ENCODE data around the gene ANKRD35. TPM values are rescaled to one million over a fixed set of nuclear protein-coding genes. Genes with fewer than 3 reads are reported as not detected.
A peak's percentile ranks its signal among the peaks of the same experiment; 100 is the strongest.

Gene ANKRD35
- total and polyA plus RNA-seq, 10 of the 15 experiments (the other 5 are each of a cell fraction or from before 2014, with no cell fraction given): 0.01 to 0.08 TPM; not detected in 8

DNA sequence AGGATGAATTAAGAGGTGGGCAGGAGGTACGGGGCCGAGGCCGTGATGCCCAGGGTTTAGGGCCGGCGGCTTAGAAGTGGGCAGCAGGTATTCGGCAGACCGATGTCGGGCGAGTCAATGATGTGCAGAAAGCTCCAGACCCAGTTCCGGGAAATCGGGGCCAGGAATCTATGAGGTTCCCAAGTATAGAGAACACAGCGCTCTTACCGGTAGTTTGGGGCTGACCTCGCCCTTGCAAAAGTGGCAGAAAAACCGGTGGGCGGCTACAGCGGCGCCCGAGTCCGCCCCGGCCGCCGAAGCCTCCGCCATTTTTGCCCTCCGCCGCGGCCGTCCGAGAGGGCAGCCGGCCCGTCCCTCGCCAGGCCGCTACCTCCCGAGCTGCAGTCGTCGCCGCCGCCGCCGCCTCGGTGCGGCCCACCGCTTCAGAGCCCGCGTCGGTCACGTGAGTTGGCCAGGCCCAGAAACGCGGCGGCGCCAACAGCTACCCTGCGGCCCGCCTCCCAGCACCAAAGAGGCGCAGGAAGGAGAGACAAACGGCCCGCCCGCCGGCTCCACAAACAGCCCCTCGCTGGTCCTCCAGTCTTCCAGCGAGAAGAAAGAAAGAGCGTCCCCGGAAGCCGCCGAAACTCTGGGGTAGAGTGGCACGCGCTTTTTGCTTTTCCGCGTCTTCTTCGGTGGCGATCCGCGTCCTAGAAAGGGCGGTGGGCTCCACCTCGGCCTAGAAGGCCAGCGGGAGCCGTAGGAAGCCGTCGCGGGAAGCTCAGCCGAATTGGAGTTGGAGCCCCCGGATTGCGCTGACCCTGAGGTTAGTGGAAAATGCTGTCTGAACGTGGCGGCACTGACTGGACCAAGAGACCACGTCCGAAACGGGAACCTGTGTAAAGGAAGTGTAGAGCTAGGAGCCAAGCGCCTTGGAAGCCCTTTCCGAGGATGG, 61.8 kb downstream of the ANKRD35 start, which contains the start of the genes POLR3C and RNF115 (continued):
- TF ChIP-seq E4F1 (IDR thresholded peaks at IDR 0.05; ENCODE audit: borderline replicate concordance, partially characterized antibody) (peak; percentile 10), SMC3 (IDR thresholded peaks at IDR 0.05; ENCODE audit: borderline replicate concordance, low read length) (no peak), JUNB (IDR thresholded peaks at IDR 0.05) (no peak), NFYA (IDR thresholded peaks at IDR 0.05; ENCODE audit: borderline replicate concordance, low read depth, low read length) (no peak), ZNF592 (IDR thresholded peaks at IDR 0.05) (no peak), CBX5 (IDR thresholded peaks at IDR 0.05; ENCODE audit: low read depth) (0 out of 2 replicates have a peak, but pooled peaks have one; percentile 46), TCF3 (IDR thresholded peaks at IDR 0.05; ENCODE audit: borderline replicate concordance, insufficient read depth, low read depth, low read length) (no peak; the same call in 1 of the 2 replicates), E2F8 (IDR thresholded peaks at IDR 0.05; ENCODE audit: low read depth, partially characterized antibody) (peak; percentile 78), EGR1 (IDR thresholded peaks at IDR 0.05; ENCODE audit: borderline replicate concordance in 1 of 2, low read depth in 2 of 2, low read length in 2 of 2) (peak in 1 of 2 experiments; percentile 53; a peak in 1 of 3 replicates)
- TF ChIP-seq, protein P1, sequence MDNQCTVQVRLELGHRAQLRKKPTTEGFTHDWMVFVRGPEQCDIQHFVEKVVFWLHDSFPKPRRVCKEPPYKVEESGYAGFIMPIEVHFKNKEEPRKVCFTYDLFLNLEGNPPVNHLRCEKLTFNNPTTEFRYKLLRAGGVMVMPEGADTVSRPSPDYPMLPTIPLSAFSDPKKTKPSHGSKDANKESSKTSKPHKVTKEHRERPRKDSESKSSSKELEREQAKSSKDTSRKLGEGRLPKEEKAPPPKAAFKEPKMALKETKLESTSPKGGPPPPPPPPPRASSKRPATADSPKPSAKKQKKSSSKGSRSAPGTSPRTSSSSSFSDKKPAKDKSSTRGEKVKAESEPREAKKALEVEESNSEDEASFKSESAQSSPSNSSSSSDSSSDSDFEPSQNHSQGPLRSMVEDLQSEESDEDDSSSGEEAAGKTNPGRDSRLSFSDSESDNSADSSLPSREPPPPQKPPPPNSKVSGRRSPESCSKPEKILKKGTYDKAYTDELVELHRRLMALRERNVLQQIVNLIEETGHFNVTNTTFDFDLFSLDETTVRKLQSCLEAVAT (IDR thresholded peaks at IDR 0.05): no peak
- TF ChIP-seq, protein P2, sequence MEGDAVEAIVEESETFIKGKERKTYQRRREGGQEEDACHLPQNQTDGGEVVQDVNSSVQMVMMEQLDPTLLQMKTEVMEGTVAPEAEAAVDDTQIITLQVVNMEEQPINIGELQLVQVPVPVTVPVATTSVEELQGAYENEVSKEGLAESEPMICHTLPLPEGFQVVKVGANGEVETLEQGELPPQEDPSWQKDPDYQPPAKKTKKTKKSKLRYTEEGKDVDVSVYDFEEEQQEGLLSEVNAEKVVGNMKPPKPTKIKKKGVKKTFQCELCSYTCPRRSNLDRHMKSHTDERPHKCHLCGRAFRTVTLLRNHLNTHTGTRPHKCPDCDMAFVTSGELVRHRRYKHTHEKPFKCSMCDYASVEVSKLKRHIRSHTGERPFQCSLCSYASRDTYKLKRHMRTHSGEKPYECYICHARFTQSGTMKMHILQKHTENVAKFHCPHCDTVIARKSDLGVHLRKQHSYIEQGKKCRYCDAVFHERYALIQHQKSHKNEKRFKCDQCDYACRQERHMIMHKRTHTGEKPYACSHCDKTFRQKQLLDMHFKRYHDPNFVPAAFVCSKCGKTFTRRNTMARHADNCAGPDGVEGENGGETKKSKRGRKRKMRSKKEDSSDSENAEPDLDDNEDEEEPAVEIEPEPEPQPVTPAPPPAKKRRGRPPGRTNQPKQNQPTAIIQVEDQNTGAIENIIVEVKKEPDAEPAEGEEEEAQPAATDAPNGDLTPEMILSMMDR (IDR thresholded peaks at IDR 0.05 in 2 of 3, conservative IDR thresholded peaks at IDR 0.05 in 1 of 3; ENCODE audit: control insufficient read depth in 2 of 3, extremely low read depth in 1 of 3, insufficient read depth in 1 of 3, low read depth in 3 of 3, low read length in 3 of 3): no peak

Measured in GM12878 (cell line).